ENCODE measurements around the gene C11orf98.
A peak's percentile ranks its signal among the peaks of the same experiment; 100 is the strongest.
"Not testable (repeated sequence)": the region's sequence is repeated elsewhere in the genome, so short reads cannot be mapped to it uniquely, and the experiment has no call there.

The C11orf98 gene

GRCh38 chr11:62665075-62665598, at the start of gene C11orf98, which contains the start of gene CSKMT:
TSS of gene C11orf98 (minus strand) at chr11:62665210. CDS start at chr11:62665169, 41 bp downstream.
TSS of gene CSKMT (plus strand) at chr11:62665312. CDS start at chr11:62665880, 568 bp downstream.
- DNase-seq (ENCODE audit: low spot score): peak; percentile 97

- DNase-seq (ENCODE audit: low spot score): no peak
These were observed 48.3 kb upstream of the C11orf98 start for GRCh38 chr11:62713343-62713742.

- DNase-seq (ENCODE audit: low spot score): no peak
These were observed 47.9 kb upstream of the C11orf98 start for GRCh38 chr11:62712861-62713260.

GRCh38 chr11:62712276-62712812, 47.3 kb upstream of the C11orf98 start:
- no peak for DNase-seq (ENCODE audit: low spot score)

GRCh38 chr11:62710001-62710345, 45.0 kb upstream of the C11orf98 start:
- DNase-seq (ENCODE audit: low spot score): no peak

GRCh38 chr11:62709247-62710000, 44.4 kb upstream of the C11orf98 start:
- peak; percentile 93 for DNase-seq (ENCODE audit: low spot score)

GRCh38 chr11:62708793-62709192, 43.8 kb upstream of the C11orf98 start:
- DNase-seq (ENCODE audit: low spot score): no peak

GRCh38 chr11:62708392-62708791, 43.4 kb upstream of the C11orf98 start:
- DNase-seq (ENCODE audit: low spot score): no peak

- no peak for DNase-seq (ENCODE audit: low spot score)
These were observed 42.4 kb upstream of the C11orf98 start, which contains the start of the genes BSCL2 and GNG3 for GRCh38 chr11:62707277-62707861. TSS of gene BSCL2 (minus strand) at chr11:62707424. CDS start at chr11:62707195, 229 bp downstream. TSS of gene GNG3 (plus strand) at chr11:62707676. CDS start at chr11:62708296, 620 bp downstream.

GRCh38 chr11:62706850-62707247, 41.8 kb upstream of the C11orf98 start:
- no peak for DNase-seq (ENCODE audit: low spot score)

GRCh38 chr11:62705880-62706849, 41.2 kb upstream of the C11orf98 start:
- peak; percentile 95 for DNase-seq (ENCODE audit: low spot score)

GRCh38 chr11:62705413-62705812, 40.4 kb upstream of the C11orf98 start:
- no peak for DNase-seq (ENCODE audit: low spot score)

GRCh38 chr11:62703921-62704320, 38.9 kb upstream of the C11orf98 start:
- not testable (repeated sequence) for DNase-seq (ENCODE audit: low spot score)

GRCh38 chr11:62702246-62702645, 37.2 kb upstream of the C11orf98 start:
- DNase-seq (ENCODE audit: low spot score): no peak

GRCh38 chr11:62694455-62695167, 29.6 kb upstream of the C11orf98 start:
- peak; percentile 73 for DNase-seq (ENCODE audit: low spot score)

GRCh38 chr11:62693624-62694023, 28.6 kb upstream of the C11orf98 start:
- not testable (repeated sequence) for DNase-seq (ENCODE audit: low spot score)

GRCh38 chr11:62689421-62690183, 24.6 kb upstream of the C11orf98 start, which contains the start of gene LRRN4CL:
TSS of gene LRRN4CL (minus strand) at chr11:62689530. CDS start at chr11:62688508, 1,022 bp downstream.
- no peak for DNase-seq (ENCODE audit: low spot score)

GRCh38 chr11:62688491-62688890, 23.5 kb upstream of the C11orf98 start:
- DNase-seq (ENCODE audit: low spot score): no peak

- no peak for DNase-seq (ENCODE audit: low spot score)
These were observed 22.7 kb upstream of the C11orf98 start for GRCh38 chr11:62687508-62688396.
